Fibroblast of villous mesenchyme (primary cell): ENCODE results near the gene NT5C1A. TPM values are rescaled to one million over a fixed set of nuclear protein-coding genes. Genes with fewer than 3 reads are reported as not detected.

Experiments used
- DNase-seq: peaks from one replicate; pipeline ENCODE4 v3.0.0-alpha.2; 2010; ENCODE audit warnings: low read depth
- H3K4me3 ChIP-seq: 2 replicates; pipeline ENCODE4 v1.5.1; 2011; ENCODE audit warnings: low read depth, mild to moderate bottlenecking, low read length
- CTCF ChIP-seq: IDR thresholded peaks from 2 replicates; pipeline ENCODE4 v1.5.1; 2012; ENCODE audit warnings: low read depth, mild to moderate bottlenecking, low read length; ENCODE audit not compliant: insufficient read depth
- total RNA-seq: library from RNA; depleted of rRNA; stranded (reverse); fragments of >200 nt; gene quantifications from 2 replicates; pipeline ENCODE4 v1.2.3, GENCODE V29; 2012

Gene NT5C1A
- total RNA-seq, 1 donor = not detected

GRCh38 chr1:39668894-39669293 is 3.0 kb downstream of the NT5C1A start:
- no peak for TF ChIP-seq CTCF
- no peak overlapping the region for H3K4me3 ChIP-seq
- no peak for DNase-seq

GRCh38 chr1:39668111-39668510 is 3.8 kb downstream of the NT5C1A start:
- TF ChIP-seq CTCF = no peak
- DNase-seq = no peak
- no peak overlapping the region for H3K4me3 ChIP-seq

- H3K4me3 ChIP-seq = no peak overlapping the region
- no peak for DNase-seq
- TF ChIP-seq CTCF = no peak
Observed at GRCh38 chr1:39666772-39667171, 5.1 kb downstream of the NT5C1A start.

- H3K4me3 ChIP-seq = no peak overlapping the region
- TF ChIP-seq CTCF = no peak
- no peak for DNase-seq
Observed at GRCh38 chr1:39663559-39663958, 8.3 kb downstream of the NT5C1A start.

- no peak for DNase-seq
- no peak for TF ChIP-seq CTCF
- no peak overlapping the region for H3K4me3 ChIP-seq
Observed at GRCh38 chr1:39662861-39663260, 9.0 kb downstream of the NT5C1A start.

GRCh38 chr1:39659538-39659937 is 12.4 kb downstream of the NT5C1A start:
- TF ChIP-seq CTCF = no peak

GRCh38 chr1:39659110-39659509 is 12.8 kb downstream of the NT5C1A start:
- TF ChIP-seq CTCF = no peak
- DNase-seq = no peak
- no peak overlapping the region for H3K4me3 ChIP-seq

More at GRCh38 chr1:39659538-39659937, 12.4 kb downstream of the NT5C1A start:
- H3K4me3 ChIP-seq = no peak overlapping the region
- no peak for DNase-seq
